ENCODE results near the gene FURIN. TPM values are rescaled to one million over a fixed set of nuclear protein-coding genes. Genes with fewer than 3 reads are reported as not detected.

Gene FURIN
- total and polyA plus RNA-seq, 9 of the 15 experiments (the other 6 are each of a cell fraction or from before 2014, with no cell fraction given), result 0.92 to 99.9 (median 34.8) TPM

DNA sequence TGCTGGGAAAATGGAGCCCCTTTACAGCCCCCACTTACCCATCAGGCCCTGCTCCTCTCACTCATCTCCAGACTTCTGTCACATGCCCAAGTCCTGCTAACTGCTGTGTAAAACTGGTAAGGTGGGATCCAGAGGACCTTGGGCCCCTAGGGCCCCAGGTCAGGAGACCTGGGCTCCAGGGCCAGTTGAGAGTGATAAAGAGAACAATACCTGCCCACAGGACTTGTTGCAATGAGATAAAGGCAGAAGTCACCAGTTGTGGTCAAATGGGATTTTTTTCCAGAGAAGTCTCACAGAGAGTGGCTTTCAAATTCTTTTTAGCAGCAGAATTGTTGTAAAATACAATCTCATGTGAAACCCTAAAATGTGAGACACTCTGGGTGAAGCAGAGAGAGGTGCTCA lies 753 bp downstream of the FURIN start:
- no TSS peak for BruUV-seq (replicated peaks)
- Histone ChIP-seq H3K9me1 (ENCODE audit: control insufficient read depth, insufficient read depth, low read length) (no peaks in the 10 kb centered on the region), H3K9ac (ENCODE audit: insufficient read depth in 1 of 2, low read depth in 2 of 2, low read length in 2 of 2) (peak overlapping the region; percentile 74 to 96; a peak in 3 of 4 replicates), H3K4me3 (peak overlapping the region; percentile 78; the same call in 1 of the 2 replicates), H3K27me3 (ENCODE audit: control insufficient read depth in 2 of 2, insufficient read depth in 2 of 2, low read length in 2 of 2) (no peaks in the 10 kb centered on the region; a peak in 1 of 5 replicates), H2AFZ (ENCODE audit: low read depth, low read length) (no peak overlapping the region), H3K9me3 (replicated peaks; ENCODE audit: control insufficient read depth, insufficient read depth, low read depth, low read length) (no peaks in the 10 kb centered on the region), H3K79me2 (ENCODE audit: control insufficient read depth, insufficient read depth, low read length) (peaks cover 44% of the 10 kb centered on the region), H3K27ac (ENCODE audit: extremely low read depth, low read depth, low read length) (peak overlapping the region; percentile 96), H3K4me1 (replicated peaks in 1 of 2; ENCODE audit: control insufficient read depth in 2 of 2, insufficient read depth in 2 of 2, low read length in 2 of 2) (peaks cover 61 to 79% of the 10 kb centered on the region in 2 experiments), H4K20me1 (replicated peaks; ENCODE audit: control insufficient read depth, insufficient read depth, low read length) (peaks cover 8% of the 10 kb centered on the region; the same call in 1 of the 2 replicates), H3K4me2 (ENCODE audit: insufficient read depth, low read length) (peak overlapping the region; percentile 91), H3K36me3 (ENCODE audit: control insufficient read depth, insufficient read depth, low read length) (peaks cover 12% of the 10 kb centered on the region; the same call in 2 of the 3 replicates)
- intact Hi-C loops (cut with micrococcal nuclease), result loop anchor here (1.0 kb wide), 1 partner anchor 28 kb away; no protein-coding TSS in a partner anchor
- CTCF ChIA-PET (ENCODE audit: low intra/inter-chr PET ratio), result no interaction called here
- no peak for FAIRE-seq
- POLR2A ChIA-PET, result interaction anchor here (0.9 to 2.2 kb wide), 3 partner anchors 18 to 97 kb away, joined by 3 to 10 read pairs (median 4); no protein-coding TSS in a partner anchor
- DNase-seq (ENCODE audit: extremely low read depth in 1 of 4, low spot score in 3 of 4), result peak in 2 of 4 experiments; percentile 53 to 82
- in situ Hi-C loops (cut with MboI), result no loop called here
- ATAC-seq, result peak; percentile 8
- TF ChIP-seq, protein P1, sequence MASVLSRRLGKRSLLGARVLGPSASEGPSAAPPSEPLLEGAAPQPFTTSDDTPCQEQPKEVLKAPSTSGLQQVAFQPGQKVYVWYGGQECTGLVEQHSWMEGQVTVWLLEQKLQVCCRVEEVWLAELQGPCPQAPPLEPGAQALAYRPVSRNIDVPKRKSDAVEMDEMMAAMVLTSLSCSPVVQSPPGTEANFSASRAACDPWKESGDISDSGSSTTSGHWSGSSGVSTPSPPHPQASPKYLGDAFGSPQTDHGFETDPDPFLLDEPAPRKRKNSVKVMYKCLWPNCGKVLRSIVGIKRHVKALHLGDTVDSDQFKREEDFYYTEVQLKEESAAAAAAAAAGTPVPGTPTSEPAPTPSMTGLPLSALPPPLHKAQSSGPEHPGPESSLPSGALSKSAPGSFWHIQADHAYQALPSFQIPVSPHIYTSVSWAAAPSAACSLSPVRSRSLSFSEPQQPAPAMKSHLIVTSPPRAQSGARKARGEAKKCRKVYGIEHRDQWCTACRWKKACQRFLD (CRISPR knock-in tag; IDR thresholded peaks at IDR 0.05), result 0 out of 2 replicates have a peak, but pooled peaks have one; percentile 58
- no peak for TF ChIP-seq C11orf30 (IDR thresholded peaks at IDR 0.05; ENCODE audit: low read depth)
- TF ChIP-seq ZNF174 (CRISPR knock-in tag; IDR thresholded peaks at IDR 0.05), result no peak
- no peak for TF ChIP-seq CSDE1 (IDR thresholded peaks at IDR 0.05)
- 0 out of 2 replicates have a peak, but pooled peaks have one; percentile 2 for TF ChIP-seq FOXJ2 (tag; IDR thresholded peaks at IDR 0.05)
- TF ChIP-seq ZNF76 (CRISPR knock-in tag; IDR thresholded peaks at IDR 0.05; ENCODE audit: borderline replicate concordance), result no peak
- TF ChIP-seq RBM14 (IDR thresholded peaks at IDR 0.05; ENCODE audit: borderline replicate concordance, insufficient read depth, low read depth, low read length), result no peak
- peak; percentile 81 for TF ChIP-seq TEAD4 (IDR thresholded peaks at IDR 0.05; ENCODE audit: low read length)
- TF ChIP-seq TEAD4 (CRISPR knock-in tag; IDR thresholded peaks at IDR 0.05; ENCODE audit: borderline replicate concordance), result no peak
- no peak for TF ChIP-seq CAMTA2 (CRISPR knock-in tag; conservative IDR thresholded peaks at IDR 0.05)
- TF ChIP-seq, protein P2, sequence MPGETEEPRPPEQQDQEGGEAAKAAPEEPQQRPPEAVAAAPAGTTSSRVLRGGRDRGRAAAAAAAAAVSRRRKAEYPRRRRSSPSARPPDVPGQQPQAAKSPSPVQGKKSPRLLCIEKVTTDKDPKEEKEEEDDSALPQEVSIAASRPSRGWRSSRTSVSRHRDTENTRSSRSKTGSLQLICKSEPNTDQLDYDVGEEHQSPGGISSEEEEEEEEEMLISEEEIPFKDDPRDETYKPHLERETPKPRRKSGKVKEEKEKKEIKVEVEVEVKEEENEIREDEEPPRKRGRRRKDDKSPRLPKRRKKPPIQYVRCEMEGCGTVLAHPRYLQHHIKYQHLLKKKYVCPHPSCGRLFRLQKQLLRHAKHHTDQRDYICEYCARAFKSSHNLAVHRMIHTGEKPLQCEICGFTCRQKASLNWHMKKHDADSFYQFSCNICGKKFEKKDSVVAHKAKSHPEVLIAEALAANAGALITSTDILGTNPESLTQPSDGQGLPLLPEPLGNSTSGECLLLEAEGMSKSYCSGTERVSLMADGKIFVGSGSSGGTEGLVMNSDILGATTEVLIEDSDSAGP (CRISPR knock-in tag; IDR thresholded peaks at IDR 0.05), result no peak
- TF ChIP-seq WHSC1 (IDR thresholded peaks at IDR 0.05; ENCODE audit: low read length), result no peak
- no peak for TF ChIP-seq ZKSCAN8 (CRISPR knock-in tag; IDR thresholded peaks at IDR 0.05)
- no peak for TF ChIP-seq ESRRB (CRISPR knock-in tag; IDR thresholded peaks at IDR 0.05; ENCODE audit: borderline replicate concordance)
- TF ChIP-seq XRCC3 (IDR thresholded peaks at IDR 0.05), result no peak
- no peak for TF ChIP-seq TARDBP (IDR thresholded peaks at IDR 0.05)
- no peak for TF ChIP-seq ZNF586 (CRISPR knock-in tag; conservative IDR thresholded peaks at IDR 0.05)
- TF ChIP-seq, protein P3, sequence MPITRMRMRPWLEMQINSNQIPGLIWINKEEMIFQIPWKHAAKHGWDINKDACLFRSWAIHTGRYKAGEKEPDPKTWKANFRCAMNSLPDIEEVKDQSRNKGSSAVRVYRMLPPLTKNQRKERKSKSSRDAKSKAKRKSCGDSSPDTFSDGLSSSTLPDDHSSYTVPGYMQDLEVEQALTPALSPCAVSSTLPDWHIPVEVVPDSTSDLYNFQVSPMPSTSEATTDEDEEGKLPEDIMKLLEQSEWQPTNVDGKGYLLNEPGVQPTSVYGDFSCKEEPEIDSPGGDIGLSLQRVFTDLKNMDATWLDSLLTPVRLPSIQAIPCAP (CRISPR knock-in tag; IDR thresholded peaks at IDR 0.05; ENCODE audit: borderline replicate concordance), result no peak
- no peak for TF ChIP-seq ZSCAN32 (CRISPR knock-in tag; IDR thresholded peaks at IDR 0.05)

Measured in K562 (cell line).